IPS-20b (cell line): ENCODE data around the gene S1PR3.

Source experiments
- H3K27ac ChIP-seq: one replicate; pipeline ENCODE4 v1.5.1; 2013; ENCODE audit warnings: low read length
- H3K27me3 ChIP-seq: 2 replicates; pipeline ENCODE4 v1.6.1; 2013; ENCODE audit warnings: mild to moderate bottlenecking, low read length, inconsistent platforms; ENCODE audit not compliant: insufficient read depth
- H3K36me3 ChIP-seq: 2 replicates; pipeline ENCODE4 v1.6.1; 2013; ENCODE audit warnings: low read depth, mild to moderate bottlenecking, inconsistent platforms, low read length, moderate library complexity; ENCODE audit not compliant: insufficient read depth
- H3K4me1 ChIP-seq: 2 replicates; pipeline ENCODE4 v1.6.1; 2013; ENCODE audit warnings: mild to moderate bottlenecking, control low read depth, inconsistent platforms, low read length, moderate library complexity; ENCODE audit not compliant: insufficient read depth
- H3K4me3 ChIP-seq: 2 replicates; pipeline ENCODE4 v1.5.1; 2013; ENCODE audit warnings: mild to moderate bottlenecking, low read length, inconsistent platforms
- H3K9ac ChIP-seq: 2 replicates; pipeline ENCODE4 v1.6.1; 2013; ENCODE audit warnings: low read depth, mild to moderate bottlenecking, inconsistent platforms, low read length, moderate library complexity
- H3K9me3 ChIP-seq: 2 replicates; pipeline ENCODE4 v1.6.1; 2013; ENCODE audit warnings: mild to moderate bottlenecking, low read depth, low read length, inconsistent platforms; ENCODE audit not compliant: insufficient read depth

The S1PR3 gene

GRCh38 chr9:89014153-89014552 is 22.9 kb downstream of the S1PR3 start:
- peaks cover 3% of the 10 kb centered on the region; the same call in 1 of the 2 replicates for H3K4me1 ChIP-seq
- no peak overlapping the region for H3K9ac ChIP-seq
- no peak overlapping the region for H3K4me3 ChIP-seq
- H3K9me3 ChIP-seq: no peaks in the 10 kb centered on the region
- no peak overlapping the region for H3K27ac ChIP-seq
- no peaks in the 10 kb centered on the region for H3K36me3 ChIP-seq
- no peaks in the 10 kb centered on the region for H3K27me3 ChIP-seq

- peaks cover 3% of the 10 kb centered on the region; the same call in 1 of the 2 replicates for H3K4me1 ChIP-seq
- H3K4me3 ChIP-seq: no peak overlapping the region
- no peak overlapping the region for H3K9ac ChIP-seq
- no peaks in the 10 kb centered on the region for H3K36me3 ChIP-seq
- H3K27ac ChIP-seq: no peak overlapping the region
- H3K27me3 ChIP-seq: no peaks in the 10 kb centered on the region
- no peaks in the 10 kb centered on the region for H3K9me3 ChIP-seq
Observed at GRCh38 chr9:89015336-89015735, 24.1 kb downstream of the S1PR3 start.

GRCh38 chr9:89020754-89021153 is 29.5 kb downstream of the S1PR3 start:
- H3K9ac ChIP-seq: no peak overlapping the region
- H3K27ac ChIP-seq: no peak overlapping the region
- no peaks in the 10 kb centered on the region for H3K9me3 ChIP-seq
- peaks cover 10% of the 10 kb centered on the region for H3K4me1 ChIP-seq
- no peaks in the 10 kb centered on the region for H3K27me3 ChIP-seq
- no peak overlapping the region for H3K4me3 ChIP-seq
- H3K36me3 ChIP-seq: no peaks in the 10 kb centered on the region

GRCh38 chr9:89021154-89021803 is 30.0 kb downstream of the S1PR3 start:
- Histone ChIP-seq H3K9ac (no peak overlapping the region), H3K27ac (no peak overlapping the region), H3K4me3 (no peak overlapping the region), H3K4me1 (peaks cover 10% of the 10 kb centered on the region), H3K27me3 (no peaks in the 10 kb centered on the region), H3K9me3 (no peaks in the 10 kb centered on the region), H3K36me3 (no peaks in the 10 kb centered on the region)

- Histone ChIP-seq H3K9ac (no peak overlapping the region), H3K36me3 (no peaks in the 10 kb centered on the region), H3K27ac (no peak overlapping the region), H3K4me3 (no peak overlapping the region), H3K27me3 (no peaks in the 10 kb centered on the region), H3K4me1 (peaks cover 10% of the 10 kb centered on the region), H3K9me3 (no peaks in the 10 kb centered on the region)
Observed at GRCh38 chr9:89022001-89022759, 30.9 kb downstream of the S1PR3 start.

GRCh38 chr9:89022902-89023301 is 31.6 kb downstream of the S1PR3 start:
- H3K27me3 ChIP-seq: no peaks in the 10 kb centered on the region
- no peak overlapping the region for H3K9ac ChIP-seq
- H3K9me3 ChIP-seq: no peaks in the 10 kb centered on the region
- H3K4me1 ChIP-seq: peaks cover 10% of the 10 kb centered on the region
- H3K36me3 ChIP-seq: no peaks in the 10 kb centered on the region
- no peak overlapping the region for H3K27ac ChIP-seq
- no peak overlapping the region for H3K4me3 ChIP-seq

- Histone ChIP-seq H3K9ac (no peak overlapping the region), H3K27me3 (no peaks in the 10 kb centered on the region), H3K4me3 (no peak overlapping the region), H3K27ac (no peak overlapping the region), H3K36me3 (no peaks in the 10 kb centered on the region), H3K4me1 (peaks cover 10% of the 10 kb centered on the region), H3K9me3 (no peaks in the 10 kb centered on the region)
Observed at GRCh38 chr9:89023740-89024139, 32.5 kb downstream of the S1PR3 start.

- peaks cover 10% of the 10 kb centered on the region for H3K4me1 ChIP-seq
- H3K27ac ChIP-seq: no peak overlapping the region
- no peak overlapping the region for H3K9ac ChIP-seq
- no peak overlapping the region for H3K4me3 ChIP-seq
- no peaks in the 10 kb centered on the region for H3K36me3 ChIP-seq
- H3K27me3 ChIP-seq: no peaks in the 10 kb centered on the region
- no peaks in the 10 kb centered on the region for H3K9me3 ChIP-seq
Observed at GRCh38 chr9:89024727-89025126, 33.5 kb downstream of the S1PR3 start.

- Histone ChIP-seq H3K4me3 (no peak overlapping the region), H3K27ac (no peak overlapping the region), H3K4me1 (peaks cover 10% of the 10 kb centered on the region), H3K9ac (no peak overlapping the region), H3K9me3 (peaks cover 7% of the 10 kb centered on the region; the same call in 1 of the 2 replicates), H3K27me3 (no peaks in the 10 kb centered on the region), H3K36me3 (no peaks in the 10 kb centered on the region)
Observed at GRCh38 chr9:89025553-89025952, 34.3 kb downstream of the S1PR3 start.

GRCh38 chr9:89026876-89027275 is 35.6 kb downstream of the S1PR3 start:
- H3K9ac ChIP-seq: no peak overlapping the region
- peaks cover 8% of the 10 kb centered on the region; the same call in 1 of the 2 replicates for H3K9me3 ChIP-seq
- H3K4me1 ChIP-seq: peaks cover 6% of the 10 kb centered on the region

GRCh38 chr9:89029788-89030187 is 38.5 kb downstream of the S1PR3 start:
- Histone ChIP-seq H3K9me3 (peaks cover 8% of the 10 kb centered on the region; the same call in 1 of the 2 replicates), H3K27ac (no peak overlapping the region), H3K36me3 (no peaks in the 10 kb centered on the region), H3K4me3 (no peak overlapping the region), H3K4me1 (no peaks in the 10 kb centered on the region), H3K27me3 (no peaks in the 10 kb centered on the region), H3K9ac (no peak overlapping the region)

More at GRCh38 chr9:89026876-89027275, 35.6 kb downstream of the S1PR3 start:
- Histone ChIP-seq H3K36me3 (no peaks in the 10 kb centered on the region), H3K27ac (no peak overlapping the region), H3K4me3 (no peak overlapping the region), H3K27me3 (no peaks in the 10 kb centered on the region)

GRCh38 chr9:89032173-89032572 is 40.9 kb downstream of the S1PR3 start:
- Histone ChIP-seq H3K9ac (no peak overlapping the region), H3K36me3 (no peaks in the 10 kb centered on the region), H3K4me3 (no peak overlapping the region), H3K9me3 (peaks cover 8% of the 10 kb centered on the region; the same call in 1 of the 2 replicates), H3K27me3 (no peaks in the 10 kb centered on the region), H3K4me1 (no peaks in the 10 kb centered on the region), H3K27ac (no peak overlapping the region)
